NCI-H774 (cell line): Measurements from ENCODE around the gene HDAC10.
"Not testable (repeated sequence)": the region's sequence is repeated elsewhere in the genome, so short reads cannot be mapped to it uniquely, and the experiment has no call there.

ENCODE experiments used
- DNase-seq: peaks from one replicate; lab custom pipeline; 2025; lab: John Stamatoyannopoulos, UW

Gene HDAC10

GRCh38 chr22:50285568-50286229 lies 34.6 kb upstream of the HDAC10 start:
- DNase-seq: no peak

- no peak for DNase-seq
These were observed 33.4 kb upstream of the HDAC10 start for GRCh38 chr22:50284479-50284878.

GRCh38 chr22:50283821-50284220 lies 32.8 kb upstream of the HDAC10 start:
- no peak for DNase-seq

- DNase-seq: no peak
These were observed 31.5 kb upstream of the HDAC10 start for GRCh38 chr22:50282361-50283155.

- DNase-seq: no peak
These were observed 30.9 kb upstream of the HDAC10 start for GRCh38 chr22:50281957-50282356.

- no peak for DNase-seq
These were observed 30.3 kb upstream of the HDAC10 start for GRCh38 chr22:50281384-50281760.

- no peak for DNase-seq
These were observed 29.8 kb upstream of the HDAC10 start for GRCh38 chr22:50280708-50281383.

GRCh38 chr22:50280022-50280707 lies 29.1 kb upstream of the HDAC10 start:
- no peak for DNase-seq

GRCh38 chr22:50278956-50279619 lies 28.0 kb upstream of the HDAC10 start:
- DNase-seq: no peak

GRCh38 chr22:50278461-50278860 lies 27.4 kb upstream of the HDAC10 start:
- DNase-seq: no peak

GRCh38 chr22:50277761-50278160 lies 26.7 kb upstream of the HDAC10 start:
- no peak for DNase-seq

- DNase-seq: no peak
These were observed 25.1 kb upstream of the HDAC10 start for GRCh38 chr22:50276143-50276542.

GRCh38 chr22:50275181-50276055 lies 24.4 kb upstream of the HDAC10 start:
- no peak for DNase-seq

- DNase-seq: no peak
These were observed 23.7 kb upstream of the HDAC10 start for GRCh38 chr22:50274771-50275170.

GRCh38 chr22:50274311-50274710 lies 23.2 kb upstream of the HDAC10 start:
- no peak for DNase-seq

- DNase-seq: not testable (repeated sequence)
These were observed 22.7 kb upstream of the HDAC10 start for GRCh38 chr22:50273781-50274180.

GRCh38 chr22:50273352-50273751 lies 22.3 kb upstream of the HDAC10 start:
- not testable (repeated sequence) for DNase-seq

- DNase-seq: no peak
These were observed 21.2 kb upstream of the HDAC10 start for GRCh38 chr22:50272044-50272802.

- peak; percentile 13 for DNase-seq
These were observed 20.5 kb upstream of the HDAC10 start for GRCh38 chr22:50271519-50271970.
